Activated naive CD8-positive, alpha-beta T cell treated with anti-CD3 and anti-CD28 coated beads, Interleukin-2, amount 50 U/mL, for 24 hours (primary cell): ENCODE measurements around the gene MAP2K6.

Source experiments
- ATAC-seq: fragments of 150-1000 bp; cut with Tn5 transposase; one replicate; pipeline ENCODE4 v1.10.0; 2021
- DNase-seq: peaks from one replicate; pipeline ENCODE4 v3.0.0; 2021
- H3K27ac Mint-ChIP-seq: one replicate; pipeline ENCODE4 v1.8.0; 2021; ENCODE audit warnings: mild to moderate bottlenecking, mixed read lengths
- H3K27me3 Mint-ChIP-seq: one replicate; pipeline ENCODE4 v1.8.0; 2021; ENCODE audit warnings: mixed read lengths
- H3K36me3 Mint-ChIP-seq: one replicate; pipeline ENCODE4 v1.8.0; 2021; ENCODE audit warnings: low read depth, mixed read lengths
- H3K4me1 Mint-ChIP-seq: one replicate; pipeline ENCODE4 v1.8.0; 2021; ENCODE audit warnings: mixed read lengths
- H3K4me3 Mint-ChIP-seq: one replicate; pipeline ENCODE4 v1.8.0; 2021; ENCODE audit warnings: mild to moderate bottlenecking, moderate library complexity, mixed read lengths
- H3K9me3 Mint-ChIP-seq: one replicate; pipeline ENCODE4 v1.8.0; 2021; ENCODE audit warnings: mixed read lengths

The MAP2K6 gene

GRCh38 chr17:69539781-69540319 is 125.4 kb downstream of the MAP2K6 start:
- H3K36me3 Mint-ChIP-seq, result peaks cover 31% of the 10 kb centered on the region
- no peak overlapping the region for H3K4me3 Mint-ChIP-seq
- DNase-seq (no peak), ATAC-seq (peak; percentile 38)
- no peaks in the 10 kb centered on the region for H3K9me3 Mint-ChIP-seq
- H3K27me3 Mint-ChIP-seq, result no peaks in the 10 kb centered on the region
- H3K4me1 Mint-ChIP-seq, result peaks cover 18% of the 10 kb centered on the region
- H3K27ac Mint-ChIP-seq, result peak overlapping the region; percentile 81

GRCh38 chr17:69540356-69540755 is 125.9 kb downstream of the MAP2K6 start:
- Mint-ChIP-seq H3K36me3 (peaks cover 32% of the 10 kb centered on the region), H3K4me1 (peaks cover 18% of the 10 kb centered on the region), H3K27ac (no peak overlapping the region), H3K4me3 (no peak overlapping the region), H3K9me3 (no peaks in the 10 kb centered on the region), H3K27me3 (no peaks in the 10 kb centered on the region)
- DNase-seq, result no peak
- ATAC-seq, result no peak

GRCh38 chr17:69547230-69547629 is 132.7 kb downstream of the MAP2K6 start:
- Mint-ChIP-seq H3K4me1 (peaks cover 2% of the 10 kb centered on the region), H3K27ac (no peak overlapping the region), H3K36me3 (peaks cover 20% of the 10 kb centered on the region), H3K27me3 (no peaks in the 10 kb centered on the region), H3K9me3 (no peaks in the 10 kb centered on the region), H3K4me3 (no peak overlapping the region)
- DNase-seq, result no peak
- ATAC-seq, result no peak

GRCh38 chr17:69547947-69548346 is 133.4 kb downstream of the MAP2K6 start:
- H3K36me3 Mint-ChIP-seq, result peaks cover 20% of the 10 kb centered on the region
- H3K27me3 Mint-ChIP-seq, result no peaks in the 10 kb centered on the region
- no peak for DNase-seq
- ATAC-seq, result no peak
- H3K4me3 Mint-ChIP-seq, result no peak overlapping the region
- peaks cover 2% of the 10 kb centered on the region for H3K9me3 Mint-ChIP-seq
- no peak overlapping the region for H3K27ac Mint-ChIP-seq
- H3K4me1 Mint-ChIP-seq, result peaks cover 2% of the 10 kb centered on the region

- peaks cover 7% of the 10 kb centered on the region for H3K9me3 Mint-ChIP-seq
- no peak overlapping the region for H3K4me3 Mint-ChIP-seq
- peaks cover 20% of the 10 kb centered on the region for H3K36me3 Mint-ChIP-seq
- DNase-seq, result no peak
- no peak overlapping the region for H3K27ac Mint-ChIP-seq
- no peaks in the 10 kb centered on the region for H3K27me3 Mint-ChIP-seq
- peaks cover 8% of the 10 kb centered on the region for H3K4me1 Mint-ChIP-seq
- ATAC-seq, result peak; percentile 20
Observed at GRCh38 chr17:69551212-69552010, 136.9 kb downstream of the MAP2K6 start.

- H3K27me3 Mint-ChIP-seq, result no peaks in the 10 kb centered on the region
- peaks cover 7% of the 10 kb centered on the region for H3K9me3 Mint-ChIP-seq
- no peak overlapping the region for H3K4me3 Mint-ChIP-seq
- H3K27ac Mint-ChIP-seq, result no peak overlapping the region
- ATAC-seq, result no peak
- peaks cover 8% of the 10 kb centered on the region for H3K4me1 Mint-ChIP-seq
- no peak for DNase-seq
- peaks cover 10% of the 10 kb centered on the region for H3K36me3 Mint-ChIP-seq
Observed at GRCh38 chr17:69552986-69553667, 138.6 kb downstream of the MAP2K6 start.

GRCh38 chr17:69555056-69555455 is 140.6 kb downstream of the MAP2K6 start:
- no peak for DNase-seq
- no peak for ATAC-seq
- Mint-ChIP-seq H3K4me3 (no peak overlapping the region), H3K9me3 (peaks cover 7% of the 10 kb centered on the region), H3K27ac (no peak overlapping the region), H3K36me3 (peaks cover 10% of the 10 kb centered on the region), H3K27me3 (no peaks in the 10 kb centered on the region), H3K4me1 (peaks cover 8% of the 10 kb centered on the region)

- Mint-ChIP-seq H3K4me3 (no peak overlapping the region), H3K27ac (no peak overlapping the region), H3K4me1 (peaks cover 5% of the 10 kb centered on the region), H3K36me3 (peaks cover 8% of the 10 kb centered on the region), H3K9me3 (peaks cover 7% of the 10 kb centered on the region), H3K27me3 (no peaks in the 10 kb centered on the region)
- ATAC-seq (no peak), DNase-seq (no peak)
Observed at GRCh38 chr17:69557339-69557738, 142.8 kb downstream of the MAP2K6 start.

GRCh38 chr17:69558796-69559195 is 144.3 kb downstream of the MAP2K6 start:
- Mint-ChIP-seq H3K4me1 (no peaks in the 10 kb centered on the region), H3K27me3 (no peaks in the 10 kb centered on the region), H3K36me3 (peaks cover 2% of the 10 kb centered on the region)

GRCh38 chr17:69560987-69561441 is 146.5 kb downstream of the MAP2K6 start:
- H3K4me3 Mint-ChIP-seq, result no peak overlapping the region
- H3K4me1 Mint-ChIP-seq, result no peaks in the 10 kb centered on the region
- DNase-seq, result no peak
- peaks cover 2% of the 10 kb centered on the region for H3K27me3 Mint-ChIP-seq
- no peak overlapping the region for H3K27ac Mint-ChIP-seq
- no peaks in the 10 kb centered on the region for H3K36me3 Mint-ChIP-seq
- no peaks in the 10 kb centered on the region for H3K9me3 Mint-ChIP-seq
- no peak for ATAC-seq

More at GRCh38 chr17:69558796-69559195, 144.3 kb downstream of the MAP2K6 start:
- Mint-ChIP-seq H3K27ac (no peak overlapping the region), H3K9me3 (no peaks in the 10 kb centered on the region), H3K4me3 (no peak overlapping the region)
- DNase-seq (no peak), ATAC-seq (no peak)

GRCh38 chr17:69561462-69561861 is 147.0 kb downstream of the MAP2K6 start:
- DNase-seq (no peak), ATAC-seq (no peak)
- no peak overlapping the region for H3K27ac Mint-ChIP-seq
- H3K4me1 Mint-ChIP-seq, result no peaks in the 10 kb centered on the region
- H3K4me3 Mint-ChIP-seq, result no peak overlapping the region
- H3K27me3 Mint-ChIP-seq, result peaks cover 2% of the 10 kb centered on the region
- no peaks in the 10 kb centered on the region for H3K36me3 Mint-ChIP-seq
- H3K9me3 Mint-ChIP-seq, result no peaks in the 10 kb centered on the region

GRCh38 chr17:69565447-69565846 is 150.9 kb downstream of the MAP2K6 start:
- Mint-ChIP-seq H3K36me3 (no peaks in the 10 kb centered on the region), H3K4me3 (no peak overlapping the region), H3K27me3 (peaks cover 2% of the 10 kb centered on the region), H3K4me1 (no peaks in the 10 kb centered on the region), H3K9me3 (no peaks in the 10 kb centered on the region), H3K27ac (no peak overlapping the region)
- ATAC-seq (no peak), DNase-seq (no peak)

GRCh38 chr17:69567130-69567529 is 152.6 kb downstream of the MAP2K6 start:
- H3K9me3 Mint-ChIP-seq, result no peaks in the 10 kb centered on the region
- ATAC-seq (no peak), DNase-seq (no peak)
- H3K36me3 Mint-ChIP-seq, result no peaks in the 10 kb centered on the region
- H3K4me3 Mint-ChIP-seq, result no peak overlapping the region
- no peaks in the 10 kb centered on the region for H3K4me1 Mint-ChIP-seq
- peaks cover 2% of the 10 kb centered on the region for H3K27me3 Mint-ChIP-seq
- no peak overlapping the region for H3K27ac Mint-ChIP-seq

- DNase-seq (no peak), ATAC-seq (no peak)
- H3K27ac Mint-ChIP-seq, result no peak overlapping the region
- peaks cover 9% of the 10 kb centered on the region for H3K4me1 Mint-ChIP-seq
- no peak overlapping the region for H3K4me3 Mint-ChIP-seq
- no peaks in the 10 kb centered on the region for H3K36me3 Mint-ChIP-seq
- no peaks in the 10 kb centered on the region for H3K9me3 Mint-ChIP-seq
- no peaks in the 10 kb centered on the region for H3K27me3 Mint-ChIP-seq
Observed at GRCh38 chr17:69572747-69573146, 158.2 kb downstream of the MAP2K6 start.

- Mint-ChIP-seq H3K9me3 (no peaks in the 10 kb centered on the region), H3K27ac (no peak overlapping the region), H3K4me1 (peaks cover 9% of the 10 kb centered on the region), H3K4me3 (no peak overlapping the region), H3K27me3 (no peaks in the 10 kb centered on the region), H3K36me3 (no peaks in the 10 kb centered on the region)
- no peak for DNase-seq
- no peak for ATAC-seq
Observed at GRCh38 chr17:69573396-69573795, 158.9 kb downstream of the MAP2K6 start.
